Endothelial cell of umbilical vein (primary cell): Measurements from ENCODE around the gene CIRBP. TPM values are rescaled to one million over a fixed set of nuclear protein-coding genes. Genes with fewer than 3 reads are reported as not detected.

Experiments used
- BruUV-seq: library from RNA; stranded (reverse); fragments of 400-500 nt; replicated peaks from 2 replicates; lab custom pipeline; 2021; lab: Mats Ljungman, UMichigan
- CTCF ChIA-PET: fragments of 300-600, 350-600 bp; sonication (Branson Sonifier 250); formaldehyde crosslinking; loops from one replicate; lab custom pipeline; 2021; ENCODE audit warnings: antibody characterized with exemption, inconsistent platforms; lab: Charles Lee
- POLR2A ChIA-PET: fragments of 300-600, 350-600 bp; sonication (Branson Sonifier 250); formaldehyde crosslinking; loops from one replicate; lab custom pipeline; 2021; ENCODE audit warnings: antibody characterized with exemption, inconsistent platforms; lab: Charles Lee
- DNase-seq: peaks from one replicate; pipeline ENCODE4 v3.0.0-alpha.2; 2011; ENCODE audit warnings: low read depth, low spot score
- FAIRE-seq: peaks from 2 replicates; lab custom pipeline; 2011; peaks lifted over from hg19 to GRCh38; lab: Jason Lieb, UNC
- H2AFZ ChIP-seq: 2 replicates; pipeline ENCODE4 v1.6.0; 2012; ENCODE audit warnings: low read depth, low read length, control low read depth, inconsistent platforms
- H3K27ac ChIP-seq: 2 replicates; pipeline ENCODE4 v1.5.1; 2011; ENCODE audit warnings: low read depth, mild to moderate bottlenecking, control low read depth, low read length, moderate library complexity; ENCODE audit not compliant: insufficient read depth
- H3K27me3 ChIP-seq, 2 experiments: 2 replicates each; pipeline versions ENCODE4 v1.6.0 to v1.6.1; 2011; ENCODE audit warnings: low read length in 2 of 2, mixed read lengths in 1 of 2; ENCODE audit not compliant: control insufficient read depth in 2 of 2, insufficient read depth in 2 of 2
- H3K36me3 ChIP-seq, 2 experiments: 2 replicates in 1 of 2; 3 replicates in 1 of 2; pipeline ENCODE4 v1.5.1; 2011; ENCODE audit warnings: low read length in 2 of 2, mild to moderate bottlenecking in 1 of 2, moderate library complexity in 1 of 2; ENCODE audit not compliant: control insufficient read depth in 2 of 2, insufficient read depth in 2 of 2; ENCODE audit errors: extremely low read depth in 1 of 2
- H3K4me1 ChIP-seq: 3 replicates; pipeline ENCODE4 v1.5.1; 2011; ENCODE audit warnings: mild to moderate bottlenecking, low read length; ENCODE audit not compliant: control insufficient read depth, insufficient read depth; ENCODE audit errors: extremely low read depth
- H3K4me2 ChIP-seq: 2 replicates; pipeline ENCODE4 v1.6.1; 2011; ENCODE audit warnings: low read length, control low read depth, mixed read lengths; ENCODE audit not compliant: insufficient read depth
- H3K4me3 ChIP-seq, 3 experiments: fragments of 200-600 bp in 1 of 3; sonication (generic), shearing (Covaris generic) in 1 of 3; replicated peaks in 1 of 3; 2 replicates each; pipeline ENCODE4 v1.5.1; 2011 to 2016; ENCODE audit warnings: control low read depth in 3 of 3, low read length in 3 of 3, mild to moderate bottlenecking in 2 of 3, inconsistent platforms in 1 of 3, low read depth in 1 of 3, moderate library complexity in 1 of 3; ENCODE audit not compliant: insufficient read depth in 1 of 3
- H3K79me2 ChIP-seq: 2 replicates; pipeline ENCODE4 v1.6.0; 2012; ENCODE audit warnings: low read length, inconsistent platforms; ENCODE audit not compliant: control insufficient read depth, insufficient read depth
- H3K9ac ChIP-seq: replicated peaks from 2 replicates; pipeline ENCODE3; 2011; ENCODE audit warnings: low read length, control low read depth; ENCODE audit not compliant: insufficient read depth; ENCODE audit errors: extremely low read depth
- H3K9me1 ChIP-seq: replicated peaks from 3 replicates; pipeline ENCODE4 v1.6.0; 2011; ENCODE audit warnings: mild to moderate bottlenecking, low read length; ENCODE audit not compliant: control insufficient read depth, insufficient read depth; ENCODE audit errors: extremely low read depth
- H3K9me3 ChIP-seq: replicated peaks from 2 replicates; pipeline ENCODE4 v1.5.1; 2012; ENCODE audit warnings: low read length, inconsistent platforms; ENCODE audit not compliant: control insufficient read depth, insufficient read depth
- H4K20me1 ChIP-seq: replicated peaks from 2 replicates; pipeline ENCODE3; 2011; ENCODE audit warnings: mild to moderate bottlenecking, low read length; ENCODE audit not compliant: control insufficient read depth, insufficient read depth; ENCODE audit errors: extremely low read depth
- CTCF ChIP-seq, 2 donors: IDR thresholded peaks; 1 replicate in 1 of 2; 2 replicates in 1 of 2; pipeline ENCODE4 v1.5.1; 2011; ENCODE audit warnings: low read length in 2 of 2, mild to moderate bottlenecking in 2 of 2, moderate library complexity in 2 of 2, control low read depth in 1 of 2, inconsistent platforms in 1 of 2, low read depth in 1 of 2; ENCODE audit not compliant: insufficient read depth in 1 of 2; ENCODE audit errors: extremely low read depth in 1 of 2
- EZH2 ChIP-seq: IDR thresholded peaks from 2 replicates; pipeline ENCODE4 v1.6.1; 2012; ENCODE audit warnings: borderline replicate concordance, low read depth, mild to moderate bottlenecking, moderate library complexity, low read length, inconsistent platforms; ENCODE audit not compliant: severe bottlenecking
- FOS ChIP-seq: IDR thresholded peaks from 2 replicates; pipeline ENCODE4 v1.6.1; 2011; ENCODE audit warnings: mild to moderate bottlenecking, low read length, moderate library complexity, borderline replicate concordance; ENCODE audit not compliant: insufficient read depth
- GATA2 ChIP-seq: IDR thresholded peaks from 2 replicates; pipeline ENCODE4 v1.7.0; 2011; ENCODE audit warnings: low read depth, mild to moderate bottlenecking, moderate library complexity, mixed read lengths, low read length; ENCODE audit not compliant: insufficient read length, insufficient read depth
- JUN ChIP-seq: IDR thresholded peaks from 2 replicates; pipeline ENCODE4 v1.6.1; 2011; ENCODE audit warnings: borderline replicate concordance, low read depth; ENCODE audit not compliant: insufficient read length, insufficient read depth
- MYC ChIP-seq: IDR thresholded peaks from one replicate; pipeline ENCODE4 v1.6.1; 2011; ENCODE audit warnings: mild to moderate bottlenecking, low read depth, low read length
- POLR2A ChIP-seq: IDR thresholded peaks from 2 replicates; pipeline ENCODE4 v1.6.1; 2012; ENCODE audit warnings: low read depth, mild to moderate bottlenecking, control low read depth, low read length
- POLR2AphosphoS5 ChIP-seq: IDR thresholded peaks from 2 replicates; pipeline ENCODE4 v1.6.1; 2012; ENCODE audit warnings: low read depth, mild to moderate bottlenecking, control low read depth, low read length, moderate library complexity; ENCODE audit not compliant: insufficient read depth
- dilution Hi-C: fragments of 300-500 bp; cut with MboI; formaldehyde crosslinking; loops from one replicate; pipeline ENCODE4 v1.15.0; 2019; ENCODE audit warnings: low sequenced_read_pairs; ENCODE audit not compliant: extremely low pct_ligation_motif_present
- intact Hi-C: fragments of 100-400 bp; cut with micrococcal nuclease; formaldehyde crosslinking; loops from one replicate; pipeline ENCODE4 v1.10.0; 2022
- polyA plus RNA-seq, 4 experiments: library from polyadenylated mRNA; depleted of rRNA in 3 of 4; stranded (reverse) in 3 of 4; unstranded in 1 of 4; fragments of >200 nt; gene quantifications; 2 replicates each; pipeline versions ENCODE4 v1.2.1 to v1.2.3, GENCODE V29; 2011 to 2012; ENCODE audit warnings: missing spikeins in 1 of 4
- total RNA-seq: library from RNA; stranded (reverse); gene quantifications from 2 replicates; pipeline ENCODE4 v1.2.3, GENCODE V29; 2021
- TF ChIP-seq, protein P1 (sequence below): IDR thresholded peaks from 2 replicates; pipeline ENCODE4 v1.6.1; 2011; ENCODE audit not compliant: insufficient read depth, insufficient read length

Gene CIRBP
- total and polyA plus RNA-seq, 2 donors (not counting 3 experiments of a cell fraction or from before 2014, with no cell fraction given): 225 to 439 TPM

GRCh38 chr19:1293782-1294604 lies 24.9 kb downstream of the CIRBP start:
- dilution Hi-C loops (no loop called here), intact Hi-C loops (no loop called here)
- no peaks in the 10 kb centered on the region for H3K9me3 ChIP-seq
- FAIRE-seq (no peak), DNase-seq (no peak)
- no peak overlapping the region for H3K27ac ChIP-seq
- no TSS peak for BruUV-seq
- TF ChIP-seq POLR2AphosphoS5 (no peak), MYC (no peak), CTCF (IDR thresholded peaks at IDR 0.05; ENCODE audit: extremely low read depth in 1 of 2, insufficient read depth in 1 of 2, low read depth in 1 of 2, low read length in 2 of 2) (no peak), JUN (no peak), FOS (no peak), EZH2 (no peak), POLR2A (no peak), GATA2 (no peak)
- TF ChIP-seq, protein P1, sequence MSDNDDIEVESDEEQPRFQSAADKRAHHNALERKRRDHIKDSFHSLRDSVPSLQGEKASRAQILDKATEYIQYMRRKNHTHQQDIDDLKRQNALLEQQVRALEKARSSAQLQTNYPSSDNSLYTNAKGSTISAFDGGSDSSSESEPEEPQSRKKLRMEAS: no peak
- no peak overlapping the region for H3K9ac ChIP-seq
- no peaks in the 10 kb centered on the region for H3K79me2 ChIP-seq
- no peak overlapping the region for H3K4me3 ChIP-seq
- no peaks in the 10 kb centered on the region for H3K36me3 ChIP-seq
- no peaks in the 10 kb centered on the region for H3K27me3 ChIP-seq
- peaks cover 4% of the 10 kb centered on the region for H3K4me1 ChIP-seq
- no peak overlapping the region for H3K4me2 ChIP-seq
- ChIA-PET CTCF (no interaction called here), POLR2A (no interaction called here)
- no peaks in the 10 kb centered on the region for H4K20me1 ChIP-seq
- no peaks in the 10 kb centered on the region for H3K9me1 ChIP-seq
- H2AFZ ChIP-seq: no peak overlapping the region
